Breast epithelium (tissue), 4 donors: ENCODE measurements around the gene ABLIM2. TPM values are rescaled to one million over a fixed set of nuclear protein-coding genes. Genes with fewer than 3 reads are reported as not detected.

ENCODE experiments used
- DNase-seq, 2 donors: peaks; one replicate each; pipeline ENCODE4 v3.0.0-alpha.2; 2019; ENCODE audit warnings: low spot score in 2 of 2
- H3K27ac ChIP-seq, 2 donors: fragments of 200-600 bp; sonication (generic) in 1 of 2; one replicate each; pipeline ENCODE4 v1.5.1; 2016 to 2019; ENCODE audit warnings: mild to moderate bottlenecking in 1 of 2
- H3K27me3 ChIP-seq, 2 donors: fragments of 200-600 bp; sonication (generic) in 1 of 2; one replicate each; pipeline versions ENCODE4 v1.5.1 to v1.6.0; 2017 to 2019; ENCODE audit warnings: control low read depth in 1 of 2, mild to moderate bottlenecking in 1 of 2
- H3K36me3 ChIP-seq: fragments of 200-600 bp; one replicate; pipeline ENCODE4 v1.5.1; 2019
- H3K4me1 ChIP-seq, 2 donors: fragments of 200-600 bp; sonication (generic); one replicate each; pipeline ENCODE4 v1.5.1; 2016 to 2019; ENCODE audit warnings: control low read depth in 1 of 2
- H3K4me3 ChIP-seq, 3 donors: fragments of 200-600 bp; sonication (generic); 1 replicate in 2 of 3; 2 replicates in 1 of 3; pipeline ENCODE4 v1.5.1; 2016 to 2019; ENCODE audit warnings: mild to moderate bottlenecking in 3 of 3, moderate library complexity in 2 of 3
- H3K9me3 ChIP-seq, 2 donors: fragments of 200-600 bp; sonication (generic) in 1 of 2; one replicate each; pipeline ENCODE4 v1.5.1; 2016 to 2019; ENCODE audit warnings: control low read depth in 1 of 2
- POLR2A ChIP-seq: fragments of 450-650 bp; IDR thresholded peaks from one replicate; pipeline ENCODE4 v1.6.1; 2016; ENCODE audit warnings: antibody characterized with exemption, mild to moderate bottlenecking, moderate library complexity
- POLR2AphosphoS5 ChIP-seq, 3 donors: sonication (generic); formaldehyde crosslinking; IDR thresholded peaks; one replicate each; pipeline ENCODE4 v1.6.1; 2017; ENCODE audit warnings: antibody characterized with exemption in 3 of 3
- intact Hi-C: fragments of 100-400 bp; cut with DNase I; formaldehyde crosslinking; loops from one replicate; pipeline ENCODE4 v1.15.1; 2023; ENCODE audit warnings: low total_unique reads
- total RNA-seq, 3 donors: library from RNA; depleted of rRNA; stranded (reverse); fragments of >200 nt; gene quantifications; one replicate each; pipeline ENCODE4 v1.1.0, GENCODE V29; 2016
- TF ChIP-seq, protein P1 (sequence below), 3 donors: fragments of 450-650 bp; IDR thresholded peaks; one replicate each; pipeline ENCODE4 v1.5.1; 2016 to 2017; ENCODE audit warnings: antibody characterized with exemption in 3 of 3, mild to moderate bottlenecking in 3 of 3, moderate library complexity in 3 of 3

ABLIM2 gene
- total RNA-seq, 3 donors from 2014 or later, result 4.8 to 11.5 (median 8.2) TPM

DNA sequence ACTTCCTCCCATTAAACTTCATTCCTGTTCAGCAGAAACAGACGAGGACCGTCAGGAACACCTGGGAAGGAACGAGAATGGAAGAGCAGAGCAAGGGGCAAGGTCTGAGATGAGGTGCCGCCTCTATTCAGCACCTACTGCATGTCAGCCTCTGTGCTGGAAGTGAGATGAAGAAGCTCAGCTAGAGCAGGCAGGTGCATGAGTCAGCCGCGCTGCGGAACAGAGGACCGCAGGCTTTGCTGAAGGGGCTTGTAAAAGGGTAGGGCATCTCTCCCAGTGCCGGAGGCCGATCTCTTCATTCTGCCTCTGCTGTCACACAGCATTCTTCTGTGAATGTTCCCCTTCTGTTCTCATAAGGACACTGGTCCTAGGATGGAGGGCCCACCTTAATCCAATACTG, 6.1 kb upstream of the ABLIM2 start:
- TF ChIP-seq POLR2AphosphoS5 (IDR thresholded peaks at IDR 0.05), result no peak
- TF ChIP-seq, protein P1, sequence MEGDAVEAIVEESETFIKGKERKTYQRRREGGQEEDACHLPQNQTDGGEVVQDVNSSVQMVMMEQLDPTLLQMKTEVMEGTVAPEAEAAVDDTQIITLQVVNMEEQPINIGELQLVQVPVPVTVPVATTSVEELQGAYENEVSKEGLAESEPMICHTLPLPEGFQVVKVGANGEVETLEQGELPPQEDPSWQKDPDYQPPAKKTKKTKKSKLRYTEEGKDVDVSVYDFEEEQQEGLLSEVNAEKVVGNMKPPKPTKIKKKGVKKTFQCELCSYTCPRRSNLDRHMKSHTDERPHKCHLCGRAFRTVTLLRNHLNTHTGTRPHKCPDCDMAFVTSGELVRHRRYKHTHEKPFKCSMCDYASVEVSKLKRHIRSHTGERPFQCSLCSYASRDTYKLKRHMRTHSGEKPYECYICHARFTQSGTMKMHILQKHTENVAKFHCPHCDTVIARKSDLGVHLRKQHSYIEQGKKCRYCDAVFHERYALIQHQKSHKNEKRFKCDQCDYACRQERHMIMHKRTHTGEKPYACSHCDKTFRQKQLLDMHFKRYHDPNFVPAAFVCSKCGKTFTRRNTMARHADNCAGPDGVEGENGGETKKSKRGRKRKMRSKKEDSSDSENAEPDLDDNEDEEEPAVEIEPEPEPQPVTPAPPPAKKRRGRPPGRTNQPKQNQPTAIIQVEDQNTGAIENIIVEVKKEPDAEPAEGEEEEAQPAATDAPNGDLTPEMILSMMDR (IDR thresholded peaks at IDR 0.05), result no peak
- TF ChIP-seq POLR2A, result no peak
- DNase-seq, result no peak
- H3K4me1 ChIP-seq, result no peaks in the 10 kb centered on the region
- peaks cover 0 to 9% of the 10 kb centered on the region in 2 donors for H3K9me3 ChIP-seq
- H3K4me3 ChIP-seq, result no peak overlapping the region
- no peaks in the 10 kb centered on the region for H3K27me3 ChIP-seq
- no peaks in the 10 kb centered on the region for H3K36me3 ChIP-seq
- H3K27ac ChIP-seq, result no peak overlapping the region
- intact Hi-C loops, result no loop called here

GRCh38 chr4:8164194-8164565, 5.6 kb upstream of the ABLIM2 start:
- Histone ChIP-seq H3K27ac (no peak overlapping the region), H3K4me1 (no peaks in the 10 kb centered on the region), H3K36me3 (no peaks in the 10 kb centered on the region), H3K4me3 (no peak overlapping the region), H3K9me3 (peaks cover 0 to 9% of the 10 kb centered on the region in 2 donors), H3K27me3 (no peaks in the 10 kb centered on the region)
- intact Hi-C loops, result no loop called here
- TF ChIP-seq POLR2A (no peak), POLR2AphosphoS5 (IDR thresholded peaks at IDR 0.05) (no peak)
- TF ChIP-seq, protein P1 (IDR thresholded peaks at IDR 0.05), result no peak
- DNase-seq, result no peak

DNA sequence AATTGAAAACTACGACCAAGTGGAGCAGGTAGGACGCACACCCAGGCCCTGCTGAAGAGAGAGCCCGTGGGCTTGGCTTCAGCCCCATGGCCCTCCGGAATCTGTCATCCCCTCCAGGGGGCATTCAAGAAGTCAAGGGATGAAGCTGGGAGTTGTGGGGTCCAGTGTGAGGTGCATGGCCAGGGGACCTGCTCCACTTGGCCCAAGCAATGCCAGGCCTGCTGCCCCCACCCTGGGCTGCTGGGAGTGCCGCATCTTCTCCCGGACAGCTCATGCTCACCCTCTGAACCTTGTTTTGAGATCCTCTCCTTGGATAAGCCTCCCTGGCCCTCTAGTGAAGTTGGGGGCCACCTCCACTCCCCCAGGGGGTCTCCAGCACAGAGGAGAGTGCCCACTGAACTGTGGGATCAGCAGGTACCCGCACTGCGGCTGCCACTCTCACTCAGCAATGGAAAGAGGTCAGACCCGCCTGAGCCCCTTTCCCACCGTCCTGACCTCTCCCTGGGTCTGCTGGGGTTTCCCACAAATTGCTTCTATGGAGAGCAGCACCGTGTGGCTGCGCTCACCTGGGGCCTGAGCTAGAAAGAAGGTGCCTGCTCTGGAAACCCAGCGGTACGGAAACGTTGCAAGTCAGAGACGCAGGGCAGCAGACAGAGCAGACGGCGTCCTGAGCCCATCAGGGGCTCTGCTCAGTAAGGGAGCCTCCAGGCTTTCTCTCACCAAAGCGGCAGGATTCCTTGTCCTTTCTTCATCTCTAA, 5.0 kb upstream of the ABLIM2 start:
- Histone ChIP-seq H3K27me3 (no peaks in the 10 kb centered on the region), H3K4me3 (no peak overlapping the region), H3K27ac (no peak overlapping the region), H3K36me3 (no peaks in the 10 kb centered on the region), H3K4me1 (no peaks in the 10 kb centered on the region), H3K9me3 (peaks cover 0 to 5% of the 10 kb centered on the region in 2 donors)
- intact Hi-C loops, result no loop called here
- TF ChIP-seq, protein P1 (IDR thresholded peaks at IDR 0.05), result no peak
- no peak for TF ChIP-seq POLR2AphosphoS5 (IDR thresholded peaks at IDR 0.05)
- no peak for TF ChIP-seq POLR2A
- no peak for DNase-seq

DNA sequence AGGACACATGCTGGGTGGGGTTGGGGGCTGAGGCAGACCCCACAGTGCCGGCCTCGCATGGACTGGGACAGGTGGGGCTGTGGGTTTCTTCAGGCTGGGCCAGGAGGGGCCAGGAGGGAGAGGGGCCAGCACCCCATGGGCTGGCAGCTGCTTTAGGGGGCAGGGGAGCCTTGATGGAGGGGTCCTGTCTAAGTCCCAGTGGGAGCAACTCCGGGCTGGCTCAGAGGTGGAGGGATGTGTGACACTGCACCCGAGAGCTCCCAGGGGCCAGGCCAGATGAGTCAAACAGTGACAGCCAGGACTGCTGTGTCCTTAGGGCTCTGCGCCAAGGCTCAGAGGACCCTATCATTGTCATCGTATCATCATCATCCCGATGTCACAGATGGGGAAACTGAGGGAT, 4.4 kb upstream of the ABLIM2 start:
- H3K36me3 ChIP-seq, result no peaks in the 10 kb centered on the region
- intact Hi-C loops, result no loop called here
- TF ChIP-seq, protein P1 (IDR thresholded peaks at IDR 0.05), result no peak
- TF ChIP-seq POLR2AphosphoS5 (IDR thresholded peaks at IDR 0.05) (no peak), POLR2A (no peak)
- no peaks in the 10 kb centered on the region for H3K9me3 ChIP-seq
- peaks cover 0 to 5% of the 10 kb centered on the region in 2 donors for H3K4me1 ChIP-seq
- DNase-seq, result no peak
- no peak overlapping the region for H3K27ac ChIP-seq
- H3K27me3 ChIP-seq, result peaks cover 3% of the 10 kb centered on the region in 2 donors
- no peak overlapping the region for H3K4me3 ChIP-seq

DNA sequence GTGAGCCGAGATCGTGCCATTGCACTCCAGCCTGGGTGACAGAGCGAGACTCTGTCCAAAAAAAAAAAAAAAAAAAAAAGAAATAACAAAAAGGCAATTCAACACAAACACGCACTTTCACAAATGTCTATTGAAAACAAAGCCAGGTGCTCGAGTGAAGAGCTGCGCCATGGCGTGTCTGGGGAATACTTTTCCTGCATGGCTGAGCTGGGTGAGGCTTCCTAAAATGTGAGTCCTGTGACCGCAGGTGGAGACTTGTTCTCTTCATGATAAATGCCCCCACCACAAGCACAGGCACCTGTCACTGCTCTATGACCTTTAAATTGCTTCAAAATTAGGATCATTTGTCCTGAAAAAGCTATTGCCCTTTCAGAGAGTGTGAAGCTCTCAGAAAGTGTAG, 4.0 kb upstream of the ABLIM2 start:
- DNase-seq, result no peak
- H3K4me1 ChIP-seq, result peaks cover 3 to 5% of the 10 kb centered on the region in 2 donors
- no peaks in the 10 kb centered on the region for H3K9me3 ChIP-seq
- H3K27ac ChIP-seq, result no peak overlapping the region
- intact Hi-C loops, result no loop called here
- H3K36me3 ChIP-seq, result no peaks in the 10 kb centered on the region
- peaks cover 4 to 7% of the 10 kb centered on the region in 2 donors for H3K27me3 ChIP-seq
- H3K4me3 ChIP-seq, result no peak overlapping the region
- TF ChIP-seq, protein P1 (IDR thresholded peaks at IDR 0.05), result no peak
- no peak for TF ChIP-seq POLR2A
- no peak for TF ChIP-seq POLR2AphosphoS5 (IDR thresholded peaks at IDR 0.05)
